GM23338 (cell line): Measurements from ENCODE around the gene SHROOM2.

Source experiments
- CTCF ChIP-seq, 2 experiments: fragments of 200-600 bp in 1 of 2; sonication (generic) in 1 of 2; conservative IDR thresholded peaks; 2 replicates each; pipeline versions ENCODE4 v1.5.1 to v1.6.1; 2016 to 2017; ENCODE audit warnings: antibody characterized with exemption in 2 of 2, low read depth in 2 of 2, mild to moderate bottlenecking in 2 of 2, moderate library complexity in 1 of 2
- POLR2AphosphoS5 ChIP-seq: IDR thresholded peaks from 2 replicates; pipeline ENCODE4 v1.6.1; 2016; ENCODE audit warnings: antibody characterized with exemption, low read depth

- no peak for TF ChIP-seq POLR2AphosphoS5
- TF ChIP-seq CTCF (conservative IDR thresholded peaks at IDR 0.05; ENCODE audit: low read depth in 2 of 2), result no peak
Measured at GRCh38 chrX:9977635-9978034, 191.4 kb downstream of the SHROOM2 start.
